MM.1S (cell line): ENCODE results near the gene SREBF1.

ENCODE experiments used
- DNase-seq: peaks from one replicate; pipeline ENCODE4 v3.0.0-alpha.2; 2015
- H2AFZ ChIP-seq: fragments of 300-600 bp; sonication (generic); 2 replicates; pipeline ENCODE4 v1.6.0; 2016; ENCODE audit warnings: antibody characterized with exemption, low read length
- H3F3A ChIP-seq: fragments of 300-600 bp; sonication (generic); 2 replicates; pipeline ENCODE4 v1.6.1; 2016; ENCODE audit warnings: mild to moderate bottlenecking, antibody characterized with exemption, low read length, moderate library complexity, mixed read lengths; ENCODE audit not compliant: insufficient read depth
- H3K27ac ChIP-seq: fragments of 300-600 bp; sonication (generic); 2 replicates; pipeline ENCODE4 v1.5.1; 2016; ENCODE audit warnings: mild to moderate bottlenecking, low read length
- H3K27me3 ChIP-seq: fragments of 300-600 bp; sonication (generic); replicated peaks from 2 replicates; pipeline ENCODE4 v1.6.0; 2016; ENCODE audit warnings: low read length; ENCODE audit not compliant: insufficient read depth
- H3K36me3 ChIP-seq: fragments of 300-600 bp; sonication (generic); replicated peaks from 2 replicates; pipeline ENCODE4 v1.6.1; 2016; ENCODE audit warnings: mild to moderate bottlenecking, low read length, mixed read lengths; ENCODE audit not compliant: insufficient read depth
- H3K4me1 ChIP-seq: fragments of 300-600 bp; sonication (generic); 2 replicates; pipeline ENCODE4 v1.6.1; 2016; ENCODE audit warnings: low read length, mixed read lengths
- H3K4me2 ChIP-seq: fragments of 300-600 bp; sonication (generic); 2 replicates; pipeline ENCODE4 v1.6.0; 2016; ENCODE audit warnings: low read depth, low read length
- H3K4me3 ChIP-seq: fragments of 300-600 bp; sonication (generic); 2 replicates; pipeline ENCODE4 v1.5.1; 2016; ENCODE audit warnings: low read length, mixed read lengths
- H3K79me2 ChIP-seq: fragments of 300-600 bp; sonication (generic); 2 replicates; pipeline ENCODE4 v1.6.1; 2016; ENCODE audit warnings: mixed run types, low read length, mixed read lengths
- H3K9ac ChIP-seq: fragments of 300-600 bp; sonication (generic); 2 replicates; pipeline ENCODE4 v1.6.1; 2016; ENCODE audit warnings: low read length, mixed read lengths
- H3K9me2 ChIP-seq: fragments of 300-600 bp; sonication (generic); replicated peaks from 2 replicates; pipeline ENCODE4 v1.6.1; 2016; ENCODE audit warnings: mild to moderate bottlenecking, low read length, mixed read lengths; ENCODE audit not compliant: insufficient read depth
- H3K9me3 ChIP-seq: fragments of 300-600 bp; sonication (generic); replicated peaks from 2 replicates; pipeline ENCODE4 v1.6.1; 2016; ENCODE audit warnings: mild to moderate bottlenecking, low read length, mixed read lengths; ENCODE audit not compliant: insufficient read depth
- H4K20me1 ChIP-seq: fragments of 300-600 bp; sonication (generic); 2 replicates; pipeline ENCODE4 v1.6.1; 2016; ENCODE audit warnings: mild to moderate bottlenecking, low read length, moderate library complexity, mixed read lengths; ENCODE audit not compliant: insufficient read depth
- EZH2 ChIP-seq: fragments of 300-600 bp; sonication (generic); optimal IDR thresholded peaks from 2 replicates; pipeline ENCODE3; 2017; ENCODE audit warnings: low read depth, mild to moderate bottlenecking, antibody characterized with exemption, low read length, mixed read lengths
- EZH2phosphoT487 ChIP-seq: fragments of 300-600 bp; sonication (generic); IDR thresholded peaks from 2 replicates; pipeline ENCODE4 v1.6.1; 2018; ENCODE audit warnings: antibody characterized with exemption, low read length
- TF ChIP-seq, protein P1 (sequence below): fragments of 300-600 bp; sonication (generic); IDR thresholded peaks from 2 replicates; pipeline ENCODE4 v1.5.1; 2016; ENCODE audit warnings: antibody characterized with exemption, low read length, mixed read lengths

Gene SREBF1

DNA sequence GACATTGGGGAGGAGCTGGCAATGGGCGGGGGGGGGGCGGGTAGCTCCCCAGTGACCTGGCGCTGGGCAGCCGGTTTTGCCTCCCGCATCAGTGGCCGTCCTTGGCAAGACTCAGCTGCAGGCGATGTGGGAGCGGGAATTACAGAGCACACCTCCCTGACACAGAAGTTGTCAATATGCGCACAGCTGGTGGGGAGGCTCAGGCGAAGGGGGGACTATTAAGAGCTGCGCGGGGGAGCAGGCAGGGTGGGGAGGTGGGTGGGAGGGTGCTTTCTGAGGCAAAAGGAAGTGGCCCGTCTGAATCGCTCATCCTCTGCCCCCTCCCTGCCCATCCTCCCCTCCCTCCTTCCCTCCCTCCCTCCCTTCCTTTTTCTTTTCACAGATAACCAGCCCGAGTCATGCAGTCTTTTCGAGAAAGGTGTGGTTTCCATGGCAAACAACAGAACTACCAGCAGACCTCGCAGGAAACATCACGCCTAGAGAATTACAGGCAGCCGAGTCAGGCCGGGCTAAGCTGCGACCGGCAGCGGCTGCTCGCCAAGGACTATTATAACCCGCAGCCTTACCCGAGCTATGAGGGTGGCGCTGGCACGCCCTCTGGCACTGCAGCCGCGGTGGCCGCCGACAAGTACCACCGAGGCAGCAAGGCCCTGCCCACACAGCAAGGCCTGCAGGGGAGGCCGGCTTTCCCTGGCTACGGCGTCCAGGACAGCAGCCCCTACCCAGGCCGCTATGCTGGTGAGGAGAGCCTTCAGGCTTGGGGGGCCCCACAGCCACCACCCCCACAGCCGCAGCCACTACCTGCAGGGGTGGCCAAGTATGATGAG, 44.0 kb downstream of the SREBF1 start:
- no peak overlapping the region for H3K27ac ChIP-seq
- H3F3A ChIP-seq: no peaks in the 10 kb centered on the region
- no peaks in the 10 kb centered on the region for H3K27me3 ChIP-seq
- no peaks in the 10 kb centered on the region for H3K9me3 ChIP-seq
- no peak overlapping the region for H2AFZ ChIP-seq
- H4K20me1 ChIP-seq: no peaks in the 10 kb centered on the region
- no peak for DNase-seq
- no peak overlapping the region for H3K4me3 ChIP-seq
- no peak overlapping the region for H3K9ac ChIP-seq
- H3K36me3 ChIP-seq: no peaks in the 10 kb centered on the region
- H3K9me2 ChIP-seq: no peaks in the 10 kb centered on the region
- no peak overlapping the region for H3K4me2 ChIP-seq
- H3K4me1 ChIP-seq: no peaks in the 10 kb centered on the region
- TF ChIP-seq, protein P1, sequence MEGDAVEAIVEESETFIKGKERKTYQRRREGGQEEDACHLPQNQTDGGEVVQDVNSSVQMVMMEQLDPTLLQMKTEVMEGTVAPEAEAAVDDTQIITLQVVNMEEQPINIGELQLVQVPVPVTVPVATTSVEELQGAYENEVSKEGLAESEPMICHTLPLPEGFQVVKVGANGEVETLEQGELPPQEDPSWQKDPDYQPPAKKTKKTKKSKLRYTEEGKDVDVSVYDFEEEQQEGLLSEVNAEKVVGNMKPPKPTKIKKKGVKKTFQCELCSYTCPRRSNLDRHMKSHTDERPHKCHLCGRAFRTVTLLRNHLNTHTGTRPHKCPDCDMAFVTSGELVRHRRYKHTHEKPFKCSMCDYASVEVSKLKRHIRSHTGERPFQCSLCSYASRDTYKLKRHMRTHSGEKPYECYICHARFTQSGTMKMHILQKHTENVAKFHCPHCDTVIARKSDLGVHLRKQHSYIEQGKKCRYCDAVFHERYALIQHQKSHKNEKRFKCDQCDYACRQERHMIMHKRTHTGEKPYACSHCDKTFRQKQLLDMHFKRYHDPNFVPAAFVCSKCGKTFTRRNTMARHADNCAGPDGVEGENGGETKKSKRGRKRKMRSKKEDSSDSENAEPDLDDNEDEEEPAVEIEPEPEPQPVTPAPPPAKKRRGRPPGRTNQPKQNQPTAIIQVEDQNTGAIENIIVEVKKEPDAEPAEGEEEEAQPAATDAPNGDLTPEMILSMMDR: no peak
- no peak for TF ChIP-seq EZH2phosphoT487
- no peak for TF ChIP-seq EZH2
- H3K79me2 ChIP-seq: no peaks in the 10 kb centered on the region

GRCh38 chr17:17792037-17792550, 44.7 kb downstream of the SREBF1 start:
- Histone ChIP-seq H3K9ac (no peak overlapping the region), H4K20me1 (no peaks in the 10 kb centered on the region), H3K4me3 (no peak overlapping the region), H3K9me2 (no peaks in the 10 kb centered on the region), H3K27me3 (no peaks in the 10 kb centered on the region), H3K9me3 (no peaks in the 10 kb centered on the region), H3K4me1 (no peaks in the 10 kb centered on the region), H3K27ac (no peak overlapping the region), H3K36me3 (no peaks in the 10 kb centered on the region), H3K79me2 (no peaks in the 10 kb centered on the region), H3K4me2 (no peak overlapping the region), H3F3A (no peaks in the 10 kb centered on the region), H2AFZ (no peak overlapping the region)
- TF ChIP-seq, protein P1: no peak
- no peak for TF ChIP-seq EZH2phosphoT487
- TF ChIP-seq EZH2: no peak
- no peak for DNase-seq

GRCh38 chr17:17790637-17791464, 45.9 kb downstream of the SREBF1 start:
- Histone ChIP-seq H3K27me3 (no peaks in the 10 kb centered on the region), H3K36me3 (no peaks in the 10 kb centered on the region), H3F3A (no peaks in the 10 kb centered on the region), H2AFZ (no peak overlapping the region), H3K9ac (no peak overlapping the region), H3K4me2 (no peak overlapping the region), H3K79me2 (peaks cover 7% of the 10 kb centered on the region; the same call in 1 of the 2 replicates), H3K9me3 (no peaks in the 10 kb centered on the region), H3K27ac (no peak overlapping the region), H3K4me3 (no peak overlapping the region), H4K20me1 (no peaks in the 10 kb centered on the region), H3K4me1 (no peaks in the 10 kb centered on the region), H3K9me2 (no peaks in the 10 kb centered on the region)
- DNase-seq: no peak
- TF ChIP-seq, protein P1: no peak
- TF ChIP-seq EZH2 (no peak), EZH2phosphoT487 (no peak)
